ENCODE data around the gene GRPEL2.

GRCh38 chr5:149337736-149338135, 7.6 kb upstream of the GRPEL2 start:
- TF ChIP-seq CTCF (IDR thresholded peaks at IDR 0.05) (no peak), POLR2A (IDR thresholded peaks at IDR 0.05) (no peak)

All from upper lobe of left lung (tissue), 4 donors.